Spleen (tissue), 11 donors: ENCODE data around the gene TTN. TPM values are rescaled to one million over a fixed set of nuclear protein-coding genes. Genes with fewer than 3 reads are reported as not detected.

Experiments used
- DNase-seq: peaks from one replicate; pipeline ENCODE4 v3.0.0-alpha.2; 2020
- H3K27ac ChIP-seq, 8 donors: fragments of 200-600 bp; sonication (generic) in 7 of 8; 1 replicate in 4 of 8; 2 replicates in 4 of 8; pipeline versions ENCODE4 v1.5.0 to v1.8.0; 2016 to 2021; ENCODE audit warnings: inconsistent platforms in 4 of 8, mild to moderate bottlenecking in 4 of 8, moderate library complexity in 1 of 8
- H3K27me3 ChIP-seq, 7 donors: fragments of 200-600 bp; sonication (generic) in 6 of 7; replicated peaks in 1 of 7; 1 replicate in 4 of 7; 2 replicates in 3 of 7; pipeline versions ENCODE4 v1.5.0 to v1.8.0; 2016 to 2021; ENCODE audit warnings: inconsistent platforms in 3 of 7, mild to moderate bottlenecking in 1 of 7
- H3K36me3 ChIP-seq, 6 donors: fragments of 200-600 bp; sonication (generic) in 5 of 6; 1 replicate in 4 of 6; 2 replicates in 2 of 6; pipeline versions ENCODE4 v1.5.0 to v1.8.0; 2016 to 2021; ENCODE audit warnings: inconsistent platforms in 2 of 6
- H3K4me1 ChIP-seq, 6 donors: fragments of 200-600 bp; sonication (generic) in 5 of 6; 1 replicate in 3 of 6; 2 replicates in 3 of 6; pipeline versions ENCODE4 v1.5.0 to v1.8.0; 2016 to 2021; ENCODE audit warnings: inconsistent platforms in 3 of 6
- H3K4me3 ChIP-seq, 8 donors: fragments of 200-600 bp; sonication (generic) in 7 of 8; 1 replicate in 4 of 8; 2 replicates in 4 of 8; pipeline versions ENCODE4 v1.5.0 to v1.8.0; 2016 to 2021; ENCODE audit warnings: inconsistent platforms in 4 of 8, mild to moderate bottlenecking in 4 of 8, moderate library complexity in 2 of 8
- H3K9me3 ChIP-seq, 8 donors: fragments of 200-600 bp; sonication (generic) in 7 of 8; 1 replicate in 4 of 8; 2 replicates in 4 of 8; pipeline versions ENCODE4 v1.5.0 to v1.8.0; 2016 to 2021; ENCODE audit warnings: inconsistent platforms in 4 of 8
- CTCF ChIP-seq, 11 experiments: fragments of 200-600 bp in 7 of 11; fragments of 450-650 bp in 4 of 11; sonication (generic) in 4 of 11; IDR thresholded peaks in 8 of 11; conservative IDR thresholded peaks in 3 of 11; 1 replicate in 7 of 11; 2 replicates in 4 of 11; pipeline versions ENCODE4 v1.4.0 to v1.8.0; 2016 to 2021; ENCODE audit warnings: antibody characterized with exemption in 11 of 11, inconsistent platforms in 4 of 11, mild to moderate bottlenecking in 1 of 11
- POLR2A ChIP-seq, 3 donors: fragments of 450-650 bp; IDR thresholded peaks; one replicate each; pipeline ENCODE4 v1.5.1; 2017; ENCODE audit warnings: antibody characterized with exemption in 3 of 3, mild to moderate bottlenecking in 1 of 3
- POLR2AphosphoS5 ChIP-seq, 3 donors: sonication (generic); formaldehyde crosslinking; IDR thresholded peaks; one replicate each; pipeline ENCODE4 v1.5.1; 2017; ENCODE audit warnings: antibody characterized with exemption in 3 of 3
- WGBS, 5 donors: extraction: QIAGEN DNeasy Blood & Tissue Kit in 3 of 5; methylation state at CpG; one replicate each; pipeline versions ENCODE4 v1.1.5 to v1.1.7; 2013 to 2018; 5-methylcytosine and 5-hydroxymethylcytosine counted together
- intact Hi-C: fragments of 100-400 bp; cut with DNase I; formaldehyde crosslinking; loops from one replicate; pipeline ENCODE4 v1.15.0; 2023; ENCODE audit warnings: low total_unique reads
- polyA plus RNA-seq, 3 donors: library from polyadenylated mRNA; stranded (reverse); fragments of 200-250 nt; gene quantifications; one replicate each; pipeline ENCODE4 v1.2.1, GENCODE V29; 2013
- total RNA-seq, 7 donors: library from RNA; depleted of rRNA in 3 of 7; stranded (reverse); fragments of >200 nt in 3 of 7; fragmentation: NEBNext Ultra II Directional in 4 of 7; extraction: Animal tissue kit (Norgen Biotek cat#: 25700) in 4 of 7; gene quantifications; one replicate each; pipeline versions ENCODE4 v1.1.0 to v1.2.1, GENCODE V29; 2016 to 2021
- donor health status: healthy with polysubstance abuse.
- donor health status: DM: no; HTN: no; CAD: no; lungs with moderate emphysema.
- donor health status: DM: no; HTN: no; CAD: no.
- donor health status: Bipolar disorder and iron deficiency.
- donor health status: healthy.
- donor health status: DM: no; HTN: no; CAD: no.
- donor health status: DM: yes; HTN: yes; CAD: no.

Gene TTN
- total and polyA plus RNA-seq, 10 donors: 0.23 to 28.5 (median 19.6) TPM

GRCh38 chr2:178628605-178629004 lies 178.6 kb downstream of the TTN start:
- TF ChIP-seq POLR2A (IDR thresholded peaks at IDR 0.05) (no peak), CTCF (IDR thresholded peaks at IDR 0.05 in 8 of 11, conservative IDR thresholded peaks at IDR 0.05 in 3 of 11) (no peak), POLR2AphosphoS5 (IDR thresholded peaks at IDR 0.05) (no peak)
- WGBS, 5 donors: 72 to 91% (median 85%) methylated on average over 4 of the region's 4 CpGs

GRCh38 chr2:178627401-178627800 lies 179.8 kb downstream of the TTN start:
- Histone ChIP-seq H3K4me3 (no peak overlapping the region), H3K27ac (no peak overlapping the region), H3K9me3 (no peaks in the 10 kb centered on the region), H3K36me3 (peaks cover 0 to 24% (median 4%) of the 10 kb centered on the region in 6 donors), H3K4me1 (no peaks in the 10 kb centered on the region), H3K27me3 (no peaks in the 10 kb centered on the region)
- 85 to 94% (median 91%) methylated on average over 1 of the region's 1 CpG for WGBS, 5 donors
- TF ChIP-seq POLR2AphosphoS5 (IDR thresholded peaks at IDR 0.05): no peak
- no peak for TF ChIP-seq CTCF (IDR thresholded peaks at IDR 0.05 in 8 of 11, conservative IDR thresholded peaks at IDR 0.05 in 3 of 11)
- no peak for TF ChIP-seq POLR2A (IDR thresholded peaks at IDR 0.05)
- no peak for DNase-seq
- intact Hi-C loops: no loop called here

More at GRCh38 chr2:178628605-178629004, 178.6 kb downstream of the TTN start:
- Histone ChIP-seq H3K27ac (no peak overlapping the region), H3K9me3 (no peaks in the 10 kb centered on the region), H3K4me3 (no peak overlapping the region), H3K36me3 (peaks cover 0 to 34% (median 4%) of the 10 kb centered on the region in 6 donors), H3K27me3 (no peaks in the 10 kb centered on the region), H3K4me1 (no peaks in the 10 kb centered on the region)
- no peak for DNase-seq
- intact Hi-C loops: no loop called here

- peaks cover 0 to 89% (median 15%) of the 10 kb centered on the region in 6 donors for H3K36me3 ChIP-seq
- H3K9me3 ChIP-seq: no peaks in the 10 kb centered on the region
- no peak overlapping the region for H3K4me3 ChIP-seq
- intact Hi-C loops: no loop called here
- no peaks in the 10 kb centered on the region for H3K27me3 ChIP-seq
- DNase-seq: no peak
- H3K27ac ChIP-seq: no peak overlapping the region
- 91 to 100% (median 97%) methylated on average over 1 of the region's 1 CpG for whole genome bisulfite sequencing, 5 donors
- TF ChIP-seq POLR2AphosphoS5 (IDR thresholded peaks at IDR 0.05) (no peak), POLR2A (IDR thresholded peaks at IDR 0.05) (no peak), CTCF (IDR thresholded peaks at IDR 0.05 in 8 of 11, conservative IDR thresholded peaks at IDR 0.05 in 3 of 11) (no peak)
- no peaks in the 10 kb centered on the region for H3K4me1 ChIP-seq
These were observed 191.3 kb downstream of the TTN start for GRCh38 chr2:178615969-178616368.

GRCh38 chr2:178602901-178603300 lies 204.3 kb downstream of the TTN start:
- Histone ChIP-seq H3K9me3 (no peaks in the 10 kb centered on the region), H3K27ac (no peak overlapping the region), H3K36me3 (peaks cover 0 to 99% (median 40%) of the 10 kb centered on the region in 6 donors), H3K4me3 (no peak overlapping the region), H3K4me1 (no peaks in the 10 kb centered on the region), H3K27me3 (no peaks in the 10 kb centered on the region)
- DNase-seq: no peak
- intact Hi-C loops: no loop called here
- TF ChIP-seq POLR2A (IDR thresholded peaks at IDR 0.05) (no peak), CTCF (IDR thresholded peaks at IDR 0.05 in 8 of 11, conservative IDR thresholded peaks at IDR 0.05 in 3 of 11) (no peak), POLR2AphosphoS5 (IDR thresholded peaks at IDR 0.05) (no peak)
